Fibroblast of skin of back (primary cell): ENCODE results near the gene RPL28.

Experiments used
- DNase-seq: peaks from one replicate; pipeline ENCODE4 v3.0.0-alpha.2; 2013

RPL28 gene

GRCh38 chr19:55353803-55354697 is 31.7 kb upstream of the RPL28 start:
- DNase-seq, result peak; percentile 48

GRCh38 chr19:55354698-55355212 is 31.0 kb upstream of the RPL28 start, which contains the start of gene COX6B2:
TSS of gene COX6B2 (minus strand) at chr19:55354719. CDS start at chr19:55354521, 198 bp downstream.
- no peak for DNase-seq

- no peak for DNase-seq
Measured at GRCh38 chr19:55355213-55355821, 30.4 kb upstream of the RPL28 start.

GRCh38 chr19:55358493-55358892 is 27.2 kb upstream of the RPL28 start:
- DNase-seq, result no peak

- no peak for DNase-seq
Measured at GRCh38 chr19:55358943-55359908, 26.5 kb upstream of the RPL28 start.

- DNase-seq, result no peak
Measured at GRCh38 chr19:55360902-55361301, 24.8 kb upstream of the RPL28 start.

- no peak for DNase-seq
Measured at GRCh38 chr19:55362174-55362989, 23.4 kb upstream of the RPL28 start.

- DNase-seq, result no peak
Measured at GRCh38 chr19:55362990-55363716, 22.6 kb upstream of the RPL28 start, which contains the start of gene GARIN5B. TSS of gene GARIN5B (minus strand) at chr19:55363260. CDS start at chr19:55363066, 194 bp downstream.

- DNase-seq, result no peak
Measured at GRCh38 chr19:55365245-55365644, 20.5 kb upstream of the RPL28 start.

- no peak for DNase-seq
Measured at GRCh38 chr19:55365964-55366363, 19.8 kb upstream of the RPL28 start.

GRCh38 chr19:55366790-55367189 is 18.9 kb upstream of the RPL28 start:
- no peak for DNase-seq

- no peak for DNase-seq
Measured at GRCh38 chr19:55368106-55368505, 17.6 kb upstream of the RPL28 start.

- peak; percentile 72 for DNase-seq
Measured at GRCh38 chr19:55368701-55369563, 16.8 kb upstream of the RPL28 start.

- peak; percentile 86 for DNase-seq
Measured at GRCh38 chr19:55369653-55370304, 16.0 kb upstream of the RPL28 start.

GRCh38 chr19:55370305-55370988 is 15.3 kb upstream of the RPL28 start, which contains the start of gene IL11:
TSS of gene IL11 (minus strand) at chr19:55370463. CDS start at chr19:55370310, 153 bp downstream.
- DNase-seq, result peak; percentile 86

GRCh38 chr19:55372316-55373081 is 13.2 kb upstream of the RPL28 start:
- peak; percentile 79 for DNase-seq

- no peak for DNase-seq
Measured at GRCh38 chr19:55373306-55373992, 12.3 kb upstream of the RPL28 start.
